OCI-M2 (cell line): ENCODE data around the gene OTOP2.
"Not testable (repeated sequence)": the region's sequence is repeated elsewhere in the genome, so short reads cannot be mapped to it uniquely, and the experiment has no call there.

Experiments used
- DNase-seq: peaks from one replicate; lab custom pipeline; 2025; ENCODE audit not compliant: unreplicated experiment; lab: John Stamatoyannopoulos, UW

The OTOP2 gene

GRCh38 chr17:74901353-74902135 is 22.5 kb upstream of the OTOP2 start:
- DNase-seq = no peak

- no peak for DNase-seq
Observed at GRCh38 chr17:74903034-74903433, 21.0 kb upstream of the OTOP2 start.

DNA sequence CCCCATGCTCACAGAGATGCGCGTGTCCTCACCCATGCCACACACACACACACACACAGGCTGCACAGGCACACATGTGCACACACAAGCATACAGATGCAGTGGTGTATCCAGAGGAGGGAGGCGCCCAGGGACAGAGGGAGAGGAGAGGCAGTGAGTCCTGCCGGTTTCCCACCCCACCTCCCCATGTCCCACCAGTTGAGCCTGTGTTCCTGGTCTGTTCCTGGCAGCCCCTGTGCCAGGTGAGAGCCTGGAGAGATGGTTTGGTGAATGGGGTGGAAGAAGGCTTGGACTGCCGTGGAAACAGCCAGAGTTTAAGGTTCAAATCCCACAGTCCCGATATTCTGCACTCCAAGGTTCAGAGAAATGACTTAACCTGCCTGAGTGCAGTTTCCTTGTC is 20.4 kb upstream of the OTOP2 start:
- no peak for DNase-seq

- DNase-seq = no peak
Observed at GRCh38 chr17:74904687-74905409, 19.2 kb upstream of the OTOP2 start.

DNA sequence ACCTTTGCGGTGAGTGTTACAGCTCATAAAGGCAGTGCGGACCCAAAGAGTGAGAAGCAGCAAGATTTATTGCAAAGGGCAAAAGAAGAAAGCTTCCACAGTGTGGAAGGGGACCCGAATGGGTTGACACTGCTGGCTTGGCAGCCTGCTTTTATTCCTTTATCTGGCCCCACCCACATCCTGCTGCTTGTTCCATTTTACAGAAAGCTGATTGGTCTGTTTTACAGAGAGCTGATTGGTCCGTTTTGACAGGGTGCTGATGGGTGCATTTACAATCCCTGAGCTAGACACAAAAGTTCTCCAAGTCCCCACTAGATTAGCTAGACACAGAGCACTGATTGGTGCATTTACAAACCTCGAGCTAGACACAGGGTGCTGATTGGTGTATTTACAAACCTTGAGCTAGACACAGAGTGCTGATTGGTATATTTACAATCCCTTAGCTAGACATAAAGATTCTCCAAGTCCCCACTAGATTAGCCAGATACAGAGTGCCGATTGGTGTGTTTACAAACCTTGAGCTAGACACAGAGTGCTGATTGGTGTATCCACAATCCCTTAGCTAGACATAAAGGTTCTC is 17.8 kb upstream of the OTOP2 start:
- not testable (repeated sequence) for DNase-seq

DNA sequence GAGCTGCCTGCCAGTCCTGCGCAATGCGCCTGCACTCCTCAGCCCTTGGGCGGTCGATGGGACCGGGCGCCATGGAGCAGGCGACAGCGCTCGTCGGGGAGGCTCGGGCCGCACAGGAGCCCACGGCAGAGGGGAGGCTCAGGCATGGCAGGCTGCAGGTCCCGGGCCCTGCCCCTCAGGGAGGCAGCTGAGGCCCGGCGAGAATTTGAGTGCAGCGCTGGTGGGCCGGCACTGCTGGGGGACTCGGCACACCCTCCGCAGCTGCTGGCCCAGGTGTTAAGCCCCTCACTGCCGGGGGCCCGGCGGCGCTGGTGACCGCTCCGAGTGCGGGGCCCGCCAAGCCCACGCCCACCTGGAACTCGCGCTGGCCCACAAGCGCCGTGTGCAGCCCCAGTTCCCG is 17.1 kb upstream of the OTOP2 start:
- no peak for DNase-seq

GRCh38 chr17:74909097-74909496 is 15.0 kb upstream of the OTOP2 start:
- not testable (repeated sequence) for DNase-seq

GRCh38 chr17:74911423-74911822 is 12.7 kb upstream of the OTOP2 start:
- DNase-seq = not testable (repeated sequence)

DNA sequence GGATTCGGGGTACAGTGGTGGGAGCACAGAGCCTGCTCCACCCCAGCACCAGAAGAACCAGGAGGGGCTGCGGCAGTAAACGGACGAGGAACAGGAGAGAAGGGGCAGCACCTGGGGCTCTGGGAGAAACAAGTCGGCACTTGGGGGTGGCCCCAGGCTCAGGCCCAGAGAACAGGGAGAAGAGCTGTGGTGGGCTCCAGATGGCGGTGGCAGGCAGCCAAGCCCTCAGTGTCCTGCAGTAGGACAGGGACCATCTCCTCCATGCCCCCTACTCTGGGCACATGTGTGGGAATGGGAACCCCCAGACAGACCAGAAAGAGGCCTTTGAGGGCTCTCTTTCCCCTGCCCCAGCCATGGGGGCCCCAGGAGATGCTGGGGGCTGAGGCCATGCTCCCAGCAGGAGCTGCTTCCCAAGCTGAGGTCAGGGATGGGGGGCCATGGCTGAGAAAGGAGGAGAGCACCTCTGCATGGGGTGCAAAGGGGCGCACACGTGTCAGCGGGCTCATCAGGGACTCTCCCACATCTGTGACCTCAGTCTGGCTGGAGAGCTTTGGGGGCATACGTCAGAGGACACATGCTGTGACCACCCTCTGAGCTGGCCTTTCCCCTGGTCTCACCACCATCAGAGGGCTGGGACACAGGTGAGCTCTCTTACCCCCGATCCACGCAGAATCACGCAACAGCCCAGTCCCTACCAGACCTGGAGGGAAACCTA is 7.8 kb upstream of the OTOP2 start:
- DNase-seq = no peak

DNA sequence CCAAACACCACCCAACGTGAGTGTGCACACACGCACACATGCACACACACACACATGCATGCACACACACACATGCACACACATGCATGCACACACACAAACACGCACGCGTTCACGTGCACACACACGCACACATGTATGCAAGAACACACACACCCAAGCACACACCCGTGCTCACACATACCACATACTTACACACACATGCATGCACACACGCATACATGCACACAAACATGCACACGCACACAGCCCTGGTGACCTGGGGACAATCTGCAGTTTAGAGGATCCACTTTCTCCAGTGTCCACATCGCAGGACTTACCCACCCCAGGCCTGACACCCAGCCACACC is 7.2 kb upstream of the OTOP2 start:
- no peak for DNase-seq

DNA sequence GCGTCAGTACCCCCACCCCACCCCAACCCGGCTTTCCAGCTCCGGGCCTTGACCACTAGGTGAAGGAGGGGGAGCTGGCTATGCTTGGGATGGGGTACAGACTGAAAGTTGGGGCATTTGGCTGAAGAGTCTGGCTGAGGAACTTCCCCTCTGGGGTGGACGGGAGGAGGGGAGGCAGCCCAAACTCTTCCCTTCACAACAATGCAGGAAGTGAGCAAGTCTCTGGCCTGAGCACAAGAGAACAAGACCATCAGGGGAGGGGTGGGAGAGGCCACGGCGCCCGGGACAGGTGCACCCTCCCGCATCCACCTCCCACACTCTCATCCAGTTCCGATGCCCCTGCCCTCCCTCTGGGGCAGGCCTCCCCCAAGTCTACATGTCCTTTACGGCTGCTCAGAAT is 6.6 kb upstream of the OTOP2 start:
- DNase-seq = no peak

GRCh38 chr17:74918906-74919305 is 5.2 kb upstream of the OTOP2 start:
- DNase-seq = no peak

- DNase-seq = no peak
Observed at GRCh38 chr17:74919440-74920305, 4.4 kb upstream of the OTOP2 start.

- DNase-seq = no peak
Observed at GRCh38 chr17:74920306-74920620, 3.8 kb upstream of the OTOP2 start.

DNA sequence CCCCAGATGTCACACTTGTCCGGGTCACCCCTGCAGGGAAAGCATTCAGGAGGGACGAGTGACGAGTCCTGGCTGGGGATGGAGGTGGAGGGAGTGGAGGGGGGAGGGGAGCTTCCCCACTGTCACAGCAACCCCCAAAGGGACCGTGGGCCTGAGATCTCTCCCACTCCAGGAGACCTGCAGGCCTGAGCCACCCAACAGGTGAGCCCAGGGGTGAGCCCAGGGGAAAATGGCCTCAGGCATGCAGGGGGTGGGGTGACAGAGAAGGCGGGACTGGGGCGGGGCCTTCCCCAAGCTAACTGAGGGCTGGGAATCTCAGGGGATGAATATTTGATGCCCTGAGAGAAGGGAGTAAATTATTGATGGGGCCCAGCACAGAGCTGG is 3.4 kb upstream of the OTOP2 start:
- no peak for DNase-seq

GRCh38 chr17:74921026-74921681 is 2.9 kb upstream of the OTOP2 start:
- no peak for DNase-seq

- no peak for DNase-seq
Observed at GRCh38 chr17:74921769-74922168, 2.3 kb upstream of the OTOP2 start.

DNA sequence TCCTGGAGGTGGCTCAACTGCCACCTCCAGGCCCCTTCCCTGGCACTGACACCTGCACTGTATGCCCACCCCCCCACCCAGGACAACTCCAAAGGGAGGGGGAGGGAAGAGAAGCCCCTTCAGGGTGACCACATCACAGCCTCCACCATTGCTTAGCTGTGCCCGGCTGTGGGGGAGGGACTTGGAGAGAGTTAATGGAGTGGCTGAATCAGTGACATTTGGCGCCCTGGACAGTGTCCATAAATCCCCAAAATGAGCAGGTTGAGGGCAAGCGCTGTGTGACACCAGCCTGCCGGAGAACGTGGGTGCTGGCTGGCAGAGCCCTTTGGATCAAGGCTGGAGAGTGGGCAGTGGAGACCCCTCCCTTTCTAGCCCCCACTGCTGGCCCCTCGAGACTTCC is 1.9 kb upstream of the OTOP2 start:
- no peak for DNase-seq

DNA sequence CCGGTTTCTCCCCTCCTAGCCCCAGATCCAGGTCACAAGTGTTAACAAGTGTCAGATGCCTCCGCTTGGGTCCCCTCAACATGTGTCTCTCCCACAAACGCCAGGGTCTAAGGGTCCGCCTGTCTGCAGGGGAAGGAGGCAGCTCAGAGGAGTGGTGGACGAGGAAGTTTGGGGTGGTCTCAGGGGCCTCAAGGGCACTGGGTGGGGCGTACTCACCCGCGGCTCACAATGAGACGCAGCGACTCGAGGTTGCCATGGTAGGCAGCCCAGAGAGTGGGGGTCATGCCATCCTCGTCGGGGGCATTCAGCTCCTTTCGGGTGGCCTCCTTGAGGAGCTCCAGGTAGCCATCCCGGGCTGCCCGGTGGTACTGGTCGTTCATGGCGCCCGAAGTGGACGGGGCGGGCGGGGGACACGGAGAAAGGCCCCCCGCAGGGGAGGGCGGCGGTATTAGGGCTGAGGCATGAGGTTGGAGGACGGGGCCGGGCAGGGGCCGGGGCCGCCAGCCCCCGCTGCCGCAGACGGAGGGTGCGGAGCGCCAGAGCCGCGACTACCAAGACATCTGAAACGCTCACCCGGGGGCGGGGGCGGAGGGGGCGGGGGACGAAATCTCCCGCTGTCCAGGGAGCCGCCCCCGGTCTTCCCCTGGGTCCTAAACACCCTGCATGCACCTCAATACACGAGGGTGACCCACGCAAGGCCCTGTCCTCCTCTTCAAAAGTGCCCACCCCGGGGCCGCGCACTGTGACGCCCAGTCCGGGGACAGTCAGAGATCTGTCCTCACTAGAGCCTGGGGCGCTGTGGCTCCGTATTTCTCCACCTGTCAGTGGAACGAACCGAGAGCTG is 1.2 kb upstream of the OTOP2 start, which contains the start of gene USH1G:
Gene USH1G, minus strand, starts transcription at position 562 of the 844 bp plus-strand sequence. Its CDS starts 182 bp downstream, at position 380.
- no peak for DNase-seq
